NCI-H2196 (cell line): Measurements from ENCODE around the gene SPIRE2.
"Not testable (repeated sequence)": the region's sequence is repeated elsewhere in the genome, so short reads cannot be mapped to it uniquely, and the experiment has no call there.

Source experiments
- DNase-seq: peaks from one replicate; lab custom pipeline; 2025; ENCODE audit not compliant: unreplicated experiment; lab: John Stamatoyannopoulos, UW

Gene SPIRE2, protein sequence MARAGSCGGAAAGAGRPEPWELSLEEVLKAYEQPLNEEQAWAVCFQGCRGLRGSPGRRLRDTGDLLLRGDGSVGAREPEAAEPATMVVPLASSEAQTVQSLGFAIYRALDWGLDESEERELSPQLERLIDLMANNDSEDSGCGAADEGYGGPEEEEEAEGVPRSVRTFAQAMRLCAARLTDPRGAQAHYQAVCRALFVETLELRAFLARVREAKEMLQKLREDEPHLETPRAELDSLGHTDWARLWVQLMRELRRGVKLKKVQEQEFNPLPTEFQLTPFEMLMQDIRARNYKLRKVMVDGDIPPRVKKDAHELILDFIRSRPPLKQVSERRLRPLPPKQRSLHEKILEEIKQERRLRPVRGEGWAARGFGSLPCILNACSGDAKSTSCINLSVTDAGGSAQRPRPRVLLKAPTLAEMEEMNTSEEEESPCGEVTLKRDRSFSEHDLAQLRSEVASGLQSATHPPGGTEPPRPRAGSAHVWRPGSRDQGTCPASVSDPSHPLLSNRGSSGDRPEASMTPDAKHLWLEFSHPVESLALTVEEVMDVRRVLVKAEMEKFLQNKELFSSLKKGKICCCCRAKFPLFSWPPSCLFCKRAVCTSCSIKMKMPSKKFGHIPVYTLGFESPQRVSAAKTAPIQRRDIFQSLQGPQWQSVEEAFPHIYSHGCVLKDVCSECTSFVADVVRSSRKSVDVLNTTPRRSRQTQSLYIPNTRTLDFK

DNA sequence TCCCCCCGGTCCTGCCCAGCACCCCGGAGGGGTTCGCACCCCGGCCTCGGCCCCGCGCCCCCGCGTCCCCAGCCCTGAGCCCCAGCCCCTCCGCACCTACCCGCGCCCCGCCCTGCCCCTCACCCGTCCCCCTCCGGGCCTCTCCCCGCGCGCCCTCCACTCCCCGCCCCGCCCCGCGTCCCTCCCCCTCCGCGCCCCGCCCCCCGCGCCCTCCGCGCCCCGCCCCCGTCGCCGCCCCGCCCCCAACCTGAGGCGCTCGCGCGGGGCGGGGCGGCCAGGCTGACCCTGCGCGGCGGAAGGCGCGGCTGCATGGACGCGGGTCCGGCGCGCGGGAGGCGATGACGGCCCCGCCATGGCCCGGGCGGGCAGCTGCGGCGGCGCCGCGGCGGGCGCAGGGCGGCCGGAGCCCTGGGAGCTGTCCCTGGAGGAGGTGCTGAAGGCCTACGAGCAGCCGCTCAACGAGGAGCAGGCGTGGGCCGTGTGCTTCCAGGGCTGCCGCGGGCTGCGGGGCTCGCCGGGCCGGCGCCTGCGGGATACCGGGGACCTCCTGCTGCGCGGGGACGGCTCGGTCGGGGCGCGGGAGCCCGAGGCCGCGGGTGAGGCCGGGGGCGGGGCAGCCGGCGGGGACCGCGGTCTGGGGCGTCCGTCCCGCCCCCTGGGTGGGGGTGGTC lies at the start of gene SPIRE2:
SPIRE2 (plus strand) TSS at position 277 of the 671 bp plus-strand sequence; CDS start at position 353, 76 bp downstream.
- DNase-seq, result peak; percentile 47

DNA sequence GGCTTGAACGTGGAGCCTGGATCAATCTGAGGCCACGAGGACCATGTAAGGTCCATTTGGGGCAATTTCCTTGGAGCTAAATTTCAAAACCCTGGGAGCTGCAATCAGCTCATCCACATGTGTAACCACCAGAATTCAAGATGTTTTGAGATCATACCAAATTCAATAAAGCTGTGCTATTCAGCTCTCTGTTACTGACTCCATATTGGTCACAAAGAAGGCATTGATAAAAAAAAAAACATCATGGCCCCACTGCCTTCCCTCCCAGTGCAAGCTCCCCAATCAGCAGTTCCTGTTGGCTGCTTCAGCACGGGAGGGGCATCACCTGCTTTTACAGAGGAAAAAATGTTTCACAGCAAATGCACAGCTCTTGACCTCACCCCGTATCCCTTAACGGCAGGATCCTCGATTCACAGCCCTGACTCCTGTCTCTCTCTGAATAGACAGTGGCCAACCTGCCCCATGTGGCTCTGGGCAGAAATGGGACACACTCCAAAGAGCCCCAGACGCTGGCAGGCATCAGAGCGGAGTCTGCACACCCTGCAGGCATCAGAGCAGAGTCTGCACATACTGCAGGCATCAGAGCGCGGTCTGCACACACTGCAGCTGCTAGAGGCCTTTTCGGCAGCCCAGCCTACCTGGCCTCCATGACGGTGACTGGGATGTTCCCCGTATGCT lies 48.9 kb upstream of the SPIRE2 start:
- DNase-seq, result no peak

DNA sequence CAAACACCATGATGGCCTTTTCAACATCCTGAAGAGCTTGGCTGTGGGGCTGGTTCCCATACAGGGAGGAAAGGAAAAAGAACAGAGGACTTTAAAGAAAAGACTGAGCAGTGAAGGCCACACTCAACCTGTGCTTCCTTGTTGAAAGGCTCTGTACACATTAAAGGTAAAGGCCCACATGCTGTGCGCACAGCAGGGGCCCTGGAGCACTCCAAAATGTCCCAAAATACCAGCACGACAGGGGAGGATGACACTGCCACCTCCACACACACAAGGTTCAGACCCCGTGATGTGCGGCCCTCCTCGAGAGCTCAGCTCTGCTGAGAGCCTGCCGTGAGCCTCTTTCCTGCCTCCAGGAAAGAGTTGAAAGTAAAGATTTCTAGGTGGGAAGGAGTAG lies 48.4 kb upstream of the SPIRE2 start:
- DNase-seq, result no peak

DNA sequence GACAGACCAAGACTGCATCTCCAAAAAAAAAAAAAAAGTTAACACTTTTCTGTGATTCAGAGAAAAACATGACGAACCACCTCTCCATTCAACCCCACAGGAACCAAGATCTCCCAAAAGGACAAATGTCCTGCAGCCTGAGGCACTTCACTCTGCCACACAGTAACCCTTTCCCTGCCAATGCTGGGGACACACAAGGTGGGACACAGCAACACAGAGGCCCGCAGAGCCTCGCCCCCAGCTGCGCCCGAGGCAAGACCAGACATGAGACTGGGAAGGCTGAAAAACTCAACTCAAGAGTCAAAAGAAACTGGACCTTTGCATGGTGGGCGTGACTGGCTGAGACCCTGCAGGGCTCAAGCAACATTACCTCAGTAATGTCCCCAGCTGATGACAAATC lies 45.8 kb upstream of the SPIRE2 start:
- DNase-seq, result no peak

DNA sequence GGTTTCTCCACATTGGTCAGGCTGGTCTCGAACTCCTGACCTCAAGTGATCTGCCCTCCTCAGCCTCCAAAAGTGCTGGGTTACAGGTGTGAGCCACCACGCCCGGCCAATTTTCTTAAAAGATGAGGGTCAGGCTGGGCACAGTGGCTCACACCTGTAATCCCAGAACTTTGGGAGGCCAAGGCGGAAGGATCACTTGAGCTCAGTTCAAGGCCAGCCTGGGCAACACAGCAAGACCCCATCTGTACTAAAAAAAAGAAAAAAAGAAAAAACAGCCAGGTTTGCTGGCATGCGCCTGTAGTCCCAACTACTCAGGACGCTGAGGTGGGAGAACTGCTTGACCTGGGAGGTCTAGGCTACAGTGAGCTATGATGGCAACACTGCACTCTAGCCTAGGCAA lies 44.3 kb upstream of the SPIRE2 start:
- DNase-seq, result not testable (repeated sequence)

DNA sequence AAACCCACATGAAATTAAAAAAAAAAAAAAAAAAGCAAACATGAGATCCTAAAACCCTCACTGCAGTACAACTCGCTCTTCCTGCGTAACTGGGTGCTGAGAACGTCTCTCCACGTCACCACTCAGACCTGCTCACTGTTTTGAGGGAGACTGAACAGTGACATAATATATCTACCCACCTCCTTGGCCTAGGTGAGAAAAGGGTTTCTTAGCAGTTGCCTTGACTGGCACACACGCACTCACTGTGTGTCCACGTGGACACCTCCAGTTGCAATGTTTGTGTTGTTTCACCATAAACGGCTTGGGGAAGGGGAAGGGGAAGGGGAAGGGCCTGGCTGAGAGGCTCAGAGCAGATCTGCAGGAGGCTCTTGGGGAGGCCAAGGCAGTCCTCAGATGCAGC lies 43.9 kb upstream of the SPIRE2 start:
- no peak for DNase-seq

DNA sequence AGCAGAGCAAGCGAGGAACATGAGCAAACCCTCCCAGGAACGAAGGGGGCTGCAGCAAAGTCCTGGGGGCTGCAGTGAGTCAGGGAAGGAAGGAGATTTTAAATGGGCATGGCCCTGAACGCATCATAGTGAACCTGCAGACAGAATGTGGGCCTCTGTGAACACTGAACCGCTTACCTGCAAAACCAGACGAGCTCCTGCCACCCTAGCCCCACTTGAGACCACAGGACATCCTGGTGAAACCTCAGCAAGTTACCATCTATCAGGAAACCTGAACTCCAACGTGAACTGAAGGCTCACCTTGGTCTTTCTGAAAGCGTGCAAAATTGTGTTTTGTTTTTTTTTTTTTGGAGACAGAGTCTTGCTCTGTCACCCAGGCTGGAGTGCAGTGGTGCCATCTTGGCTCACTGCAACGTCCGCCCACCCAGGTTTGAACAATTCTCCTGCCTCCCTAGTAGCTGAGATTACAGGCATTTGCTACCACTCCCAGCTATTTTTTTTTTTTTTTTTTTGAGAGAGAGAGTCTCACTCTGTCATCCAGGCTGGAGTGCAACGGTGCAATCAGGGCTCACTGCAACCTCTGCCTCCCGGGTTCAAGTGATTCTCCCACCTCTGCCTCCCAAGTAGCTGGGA lies 42.6 kb upstream of the SPIRE2 start:
- no peak for DNase-seq

DNA sequence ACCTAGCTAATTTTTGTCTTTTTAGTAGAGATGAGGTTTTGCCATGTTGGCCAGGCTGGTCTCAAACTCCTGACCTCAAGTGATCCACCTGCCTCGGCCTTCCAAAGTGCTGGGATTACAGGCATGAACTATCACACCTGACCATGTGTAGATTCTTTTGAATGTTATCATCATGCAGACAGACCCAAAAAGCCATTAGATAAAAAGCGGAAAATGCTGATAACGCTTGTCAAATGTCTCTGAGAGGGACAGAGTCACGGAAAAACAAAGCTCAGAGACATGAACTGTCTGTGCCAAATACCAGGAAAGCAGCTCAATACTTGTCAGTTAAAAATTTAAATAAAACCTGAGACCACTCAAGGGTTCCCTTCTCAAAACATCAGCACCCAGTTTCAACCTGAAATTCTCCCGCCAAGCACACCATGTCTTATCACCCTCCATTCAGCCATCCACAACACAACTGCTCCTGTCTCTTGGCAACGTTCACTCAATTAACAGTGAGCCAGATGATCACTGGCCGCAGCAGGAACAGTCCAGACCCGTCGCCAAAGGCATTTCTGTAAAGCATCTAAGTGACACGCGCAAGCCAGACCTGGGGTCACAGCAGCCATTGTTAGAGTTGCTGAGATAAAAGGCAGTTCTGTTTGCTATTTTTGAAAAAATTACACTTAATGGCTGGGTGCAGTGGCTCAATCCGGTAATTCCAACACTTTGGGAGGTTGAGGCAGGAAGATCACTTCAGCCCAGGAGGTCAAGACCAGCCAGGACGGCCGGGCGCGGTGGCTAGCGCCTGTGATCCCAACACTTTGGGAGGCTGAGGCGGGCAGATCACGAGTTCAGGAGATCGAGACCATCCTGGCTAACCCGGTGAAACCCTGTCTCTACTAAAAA lies 41.6 kb upstream of the SPIRE2 start:
- no peak for DNase-seq

DNA sequence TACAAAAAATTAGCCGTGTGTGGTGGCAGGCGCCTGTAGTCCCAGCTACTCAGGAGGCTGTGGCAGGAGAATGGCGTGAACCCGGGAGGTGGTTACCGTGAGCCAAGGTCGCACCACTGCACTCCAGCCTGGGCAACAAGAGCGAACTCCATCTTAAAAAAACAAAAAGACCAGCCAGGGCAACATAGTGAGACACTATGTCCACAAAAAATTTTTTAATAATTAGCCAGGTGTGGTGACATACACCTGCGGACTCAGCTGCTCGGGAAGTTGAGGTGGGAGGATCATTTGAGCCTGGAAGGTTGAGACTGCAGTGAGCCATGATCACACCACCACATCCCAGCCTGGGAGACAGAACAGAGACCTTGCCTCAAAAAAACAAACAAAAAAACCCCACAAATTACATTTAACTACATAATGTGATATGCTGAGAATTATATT lies 40.9 kb upstream of the SPIRE2 start:
- no peak for DNase-seq

DNA sequence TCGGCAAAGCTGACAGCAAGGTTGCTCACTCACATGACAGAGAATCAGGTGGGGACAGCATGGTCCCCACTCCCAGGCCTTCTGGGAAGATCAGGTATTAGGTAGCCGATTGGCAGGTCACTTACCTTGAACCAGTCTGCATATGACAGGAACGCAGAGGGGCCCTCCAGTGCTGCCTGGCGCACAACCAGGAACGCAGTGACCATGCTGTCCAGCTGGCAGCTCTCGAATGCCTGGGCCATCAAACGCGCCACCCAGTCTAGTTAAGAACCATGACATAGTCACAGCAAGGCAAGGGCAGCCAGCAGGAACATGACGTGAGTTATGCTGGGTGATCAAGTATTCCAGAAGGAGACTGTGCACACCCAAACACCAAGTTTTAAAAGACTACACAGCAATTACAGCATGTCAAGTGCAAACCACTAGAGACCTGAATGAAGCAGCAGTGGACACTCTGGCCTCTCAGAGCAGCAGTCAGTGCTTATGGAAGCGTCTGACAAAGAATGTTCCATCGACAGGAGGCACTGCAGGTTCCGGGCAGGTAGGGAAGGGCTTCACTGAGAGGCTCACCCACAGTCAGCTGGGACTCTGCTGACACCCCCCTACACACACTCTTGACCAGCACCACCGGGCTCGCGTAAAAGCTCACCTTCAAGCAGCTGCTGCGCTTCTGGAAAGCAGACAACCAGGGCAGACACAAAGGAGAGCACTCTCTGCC lies 36.8 kb upstream of the SPIRE2 start:
- no peak for DNase-seq

DNA sequence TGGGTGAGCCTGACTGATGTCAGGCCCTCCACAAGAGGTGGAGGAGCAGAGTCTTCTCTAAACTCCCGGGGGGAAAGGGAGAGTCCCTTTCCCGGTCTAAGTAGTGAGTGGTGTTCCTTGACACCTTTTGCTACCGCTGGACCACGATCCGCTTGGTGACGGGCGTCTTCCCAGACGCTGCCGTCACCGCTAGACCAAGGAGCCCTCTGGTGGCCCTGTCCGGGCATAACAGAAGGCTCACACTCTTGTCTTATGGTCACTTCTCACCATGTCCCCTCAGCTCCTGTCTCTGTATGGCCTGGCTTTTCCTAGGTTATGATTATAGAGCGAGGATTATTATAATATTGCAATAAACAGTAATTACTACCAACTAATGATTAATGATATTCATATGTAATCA lies 35.2 kb upstream of the SPIRE2 start:
- not testable (repeated sequence) for DNase-seq

DNA sequence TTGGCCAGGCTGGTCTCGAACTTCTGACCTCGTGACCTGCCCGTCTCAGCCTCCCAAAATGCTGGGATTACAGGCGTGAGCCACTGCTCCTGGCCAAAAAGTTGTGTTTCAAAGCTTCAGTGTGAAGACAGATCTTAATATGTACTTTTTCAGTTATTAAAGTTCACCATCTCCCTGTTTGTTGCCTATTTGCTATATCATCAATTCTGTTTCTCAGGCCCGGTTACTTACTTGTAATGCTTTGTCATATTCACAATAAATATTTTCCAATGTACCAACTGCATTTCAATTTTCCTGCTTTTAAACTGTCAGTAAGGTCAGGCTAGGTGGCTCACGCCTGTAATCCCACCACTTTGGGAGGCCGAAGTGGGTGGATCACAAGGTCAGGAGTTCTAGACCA lies 34.3 kb upstream of the SPIRE2 start:
- DNase-seq, result no peak

DNA sequence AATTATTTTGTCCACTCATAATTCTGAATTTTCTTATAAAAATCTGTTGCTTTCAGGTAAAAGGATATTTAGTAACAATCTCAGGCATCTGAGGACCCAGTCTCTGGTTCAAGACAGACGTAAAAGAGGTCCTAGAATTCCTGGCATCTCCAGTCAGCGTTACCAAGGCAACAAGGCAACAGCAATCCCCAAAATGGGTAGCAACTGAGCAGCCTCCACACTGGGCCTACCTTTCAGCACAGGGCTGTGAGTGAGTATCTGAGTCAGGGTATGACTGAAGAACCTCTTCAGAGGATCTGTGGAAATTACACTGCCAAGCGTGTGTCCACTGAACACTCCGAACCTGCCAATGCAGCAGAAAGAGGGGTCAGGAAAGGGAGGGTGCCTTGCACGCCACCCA lies 32.6 kb upstream of the SPIRE2 start:
- DNase-seq, result no peak

DNA sequence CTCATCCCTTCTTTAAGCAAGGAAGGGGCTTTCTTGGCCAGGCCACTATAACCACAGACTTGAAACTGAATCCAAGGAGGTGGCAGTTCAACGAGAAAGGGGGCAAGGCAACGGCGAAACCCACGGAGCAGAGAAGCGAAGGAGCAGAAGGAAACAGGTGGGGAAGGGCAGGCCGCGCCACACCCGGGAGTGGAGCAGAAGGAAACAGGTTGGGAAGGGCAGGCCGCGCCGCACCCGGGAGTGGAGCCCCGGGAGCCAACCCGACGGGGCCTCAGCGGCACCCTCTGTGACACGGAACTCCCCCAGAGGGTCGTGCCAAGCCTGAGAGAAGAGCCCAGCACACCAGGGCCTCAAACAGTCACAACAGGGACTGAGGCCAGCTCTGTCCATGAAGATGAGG lies 32.2 kb upstream of the SPIRE2 start:
- no peak for DNase-seq

DNA sequence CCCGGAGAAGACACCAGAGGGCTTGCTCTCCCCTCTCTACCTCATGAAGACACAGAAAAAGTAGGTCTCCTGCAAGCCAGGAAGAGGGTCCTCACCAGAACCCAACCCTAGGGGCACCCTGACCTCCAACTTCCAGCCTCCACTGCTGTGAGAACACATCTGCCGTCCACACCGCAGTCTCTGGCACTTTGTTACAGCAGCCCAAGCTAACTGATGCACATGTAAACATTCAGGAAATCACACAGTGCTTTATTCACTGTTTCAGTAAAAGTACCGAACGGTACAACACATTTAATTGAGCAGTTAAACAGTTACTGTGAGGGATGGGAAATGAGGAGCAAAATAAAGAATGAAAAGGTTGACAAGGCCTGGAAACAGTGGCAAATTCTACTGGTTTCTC lies 30.1 kb upstream of the SPIRE2 start:
- DNase-seq, result no peak

DNA sequence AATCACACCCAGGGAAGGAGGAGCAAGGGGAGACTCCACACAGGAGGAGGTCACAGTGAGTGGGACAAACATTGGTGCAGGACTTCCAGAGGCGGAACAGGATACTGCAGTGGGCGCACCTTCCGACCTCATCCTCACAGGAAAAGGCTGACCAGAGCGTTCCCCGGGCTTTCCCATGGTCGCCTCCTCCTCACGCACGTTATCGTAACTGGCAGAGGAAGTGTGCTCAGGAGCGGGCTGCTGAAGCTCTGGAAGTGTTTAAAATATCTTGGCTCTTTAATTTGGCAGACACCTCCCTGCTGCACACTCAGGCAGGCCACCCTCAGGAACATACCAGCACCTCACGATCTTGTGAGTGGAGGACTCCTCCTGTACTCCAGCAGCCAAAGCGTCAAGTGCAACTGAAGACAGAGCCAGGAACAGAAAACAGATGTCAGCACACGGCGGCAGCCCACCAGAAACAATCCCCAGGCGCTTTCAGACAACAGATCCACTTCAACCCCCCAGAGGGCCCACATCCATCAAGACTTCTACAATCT lies 29.4 kb upstream of the SPIRE2 start:
- no peak for DNase-seq

DNA sequence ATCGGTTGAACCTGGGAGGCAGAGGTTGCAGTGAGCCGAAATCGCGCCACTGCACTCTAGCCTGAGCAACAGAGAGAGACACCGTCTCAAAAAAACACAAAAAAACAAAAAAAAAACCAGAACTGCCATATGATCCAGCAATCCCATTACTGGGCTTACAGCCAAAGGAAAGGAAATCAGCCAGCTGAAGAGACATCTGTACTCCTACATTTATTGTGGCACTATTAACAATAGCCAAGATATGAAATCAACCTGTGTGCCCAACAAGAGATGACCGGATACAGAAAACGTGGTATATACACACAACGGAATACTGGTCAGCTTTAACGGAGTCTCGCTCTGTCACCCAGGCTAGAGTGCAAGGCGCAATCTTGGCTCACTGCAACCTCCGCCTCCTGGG lies 26.5 kb upstream of the SPIRE2 start:
- DNase-seq, result peak; percentile 13

DNA sequence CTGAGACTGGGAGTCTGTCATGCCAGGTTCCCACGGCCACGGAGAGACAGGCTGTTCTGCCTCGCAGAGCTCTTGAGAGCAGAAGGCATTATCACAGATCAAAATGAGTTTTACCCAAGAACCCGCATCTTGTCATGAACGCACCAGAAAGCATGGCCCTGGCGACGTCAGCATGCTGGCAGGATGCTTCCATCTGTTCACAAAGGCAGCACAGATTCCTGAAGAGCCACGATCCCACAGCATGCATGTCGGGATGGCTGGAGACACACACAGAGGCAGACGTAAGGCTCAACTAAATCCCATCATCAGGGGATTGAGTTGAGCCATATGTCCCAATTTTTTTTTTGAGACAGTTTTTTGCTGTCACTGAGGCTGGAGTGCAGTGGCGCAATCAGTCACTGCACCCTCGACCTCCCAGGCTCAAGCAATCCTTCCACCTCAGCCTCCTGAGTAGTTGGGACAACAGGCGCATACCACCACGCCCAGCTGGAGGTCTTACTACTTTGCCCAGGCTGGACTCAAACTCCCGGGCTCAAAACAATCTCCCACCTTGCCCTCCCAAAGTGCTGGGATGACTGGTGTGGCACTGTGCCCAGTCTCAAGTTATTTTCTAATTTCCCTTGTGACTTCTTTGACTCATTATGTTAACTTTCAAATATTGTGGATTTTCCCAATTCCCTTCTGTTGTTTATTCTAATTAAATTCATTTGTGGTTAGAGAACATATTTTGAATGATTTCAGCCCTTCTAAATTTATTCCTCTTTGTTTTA lies 23.0 kb upstream of the SPIRE2 start:
- DNase-seq, result no peak
